ENCODE results near the gene IFFO2.

The IFFO2 gene

GRCh38 chr1:18948913-18949685 is 7.4 kb downstream of the IFFO2 start:
- TF ChIP-seq CTCF (IDR thresholded peaks at IDR 0.05), result no peak

GRCh38 chr1:18948048-18948912 is 8.2 kb downstream of the IFFO2 start:
- no peak for TF ChIP-seq CTCF (IDR thresholded peaks at IDR 0.05)

- no peak for TF ChIP-seq CTCF (IDR thresholded peaks at IDR 0.05)
Measured at GRCh38 chr1:18947570-18947969, 8.9 kb downstream of the IFFO2 start.

- no peak for TF ChIP-seq CTCF (IDR thresholded peaks at IDR 0.05)
Measured at GRCh38 chr1:18946550-18947381, 9.7 kb downstream of the IFFO2 start.

GRCh38 chr1:18945401-18945849 is 11.1 kb downstream of the IFFO2 start:
- TF ChIP-seq CTCF (IDR thresholded peaks at IDR 0.05), result no peak

GRCh38 chr1:18944810-18945209 is 11.7 kb downstream of the IFFO2 start:
- no peak for TF ChIP-seq CTCF (IDR thresholded peaks at IDR 0.05)

GRCh38 chr1:18943914-18944572 is 12.4 kb downstream of the IFFO2 start:
- no peak for TF ChIP-seq CTCF (IDR thresholded peaks at IDR 0.05)

Measured in LNCAP (cell line).